ENCODE data around the gene HDAC6.

Gene HDAC6

GRCh38 chrX:48790477-48790876 is 11.4 kb upstream of the HDAC6 start:
- no peak overlapping the region for H3K27ac ChIP-seq
- no peak for TF ChIP-seq CTCF (conservative IDR thresholded peaks at IDR 0.05)

DNA sequence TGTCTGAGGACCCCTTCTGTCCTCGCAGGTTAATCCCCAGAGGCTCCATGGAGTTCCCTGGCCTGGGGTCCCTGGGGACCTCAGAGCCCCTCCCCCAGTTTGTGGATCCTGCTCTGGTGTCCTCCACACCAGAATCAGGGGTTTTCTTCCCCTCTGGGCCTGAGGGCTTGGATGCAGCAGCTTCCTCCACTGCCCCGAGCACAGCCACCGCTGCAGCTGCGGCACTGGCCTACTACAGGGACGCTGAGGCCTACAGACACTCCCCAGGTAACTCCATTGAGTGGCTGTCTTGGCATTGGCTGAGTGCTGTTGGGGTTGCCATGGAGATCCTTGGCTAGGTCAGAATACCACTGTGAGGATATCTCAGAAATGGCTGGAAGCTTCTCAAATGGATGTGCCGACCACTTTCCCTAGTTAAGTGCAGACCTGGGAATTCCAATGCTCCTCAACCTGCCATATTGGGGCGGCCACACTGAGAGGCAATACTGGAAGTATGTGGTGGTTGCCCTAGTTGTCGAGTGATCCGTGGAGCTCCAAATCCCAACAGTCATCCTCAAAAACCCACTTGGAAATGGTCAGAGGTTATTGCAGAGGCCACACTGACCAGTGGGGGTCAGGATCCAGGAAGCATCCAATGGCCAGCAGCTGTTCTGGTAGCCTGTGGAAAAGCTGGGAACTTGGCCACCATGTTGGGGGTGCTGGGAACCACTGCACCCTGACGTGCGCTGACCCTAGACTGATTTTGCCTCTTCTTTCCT is 10.6 kb upstream of the HDAC6 start:
- TF ChIP-seq CTCF (conservative IDR thresholded peaks at IDR 0.05) = no peak

GRCh38 chrX:48792219-48792618 is 9.6 kb upstream of the HDAC6 start:
- no peak for TF ChIP-seq CTCF (conservative IDR thresholded peaks at IDR 0.05)
- no peak overlapping the region for H3K27ac ChIP-seq

More for the DNA sequence above, 10.6 kb upstream of the HDAC6 start:
- no peak overlapping the region for H3K27ac ChIP-seq

DNA sequence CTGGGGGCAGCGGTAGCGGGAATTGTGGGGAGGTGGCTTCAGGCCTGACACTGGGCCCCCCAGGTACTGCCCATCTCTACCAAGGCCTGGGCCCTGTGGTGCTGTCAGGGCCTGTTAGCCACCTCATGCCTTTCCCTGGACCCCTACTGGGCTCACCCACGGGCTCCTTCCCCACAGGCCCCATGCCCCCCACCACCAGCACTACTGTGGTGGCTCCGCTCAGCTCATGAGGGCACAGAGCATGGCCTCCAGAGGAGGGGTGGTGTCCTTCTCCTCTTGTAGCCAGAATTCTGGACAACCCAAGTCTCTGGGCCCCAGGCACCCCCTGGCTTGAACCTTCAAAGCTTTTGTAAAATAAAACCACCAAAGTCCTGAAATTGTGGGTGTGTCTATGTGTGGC is 7.9 kb upstream of the HDAC6 start:
- TF ChIP-seq CTCF (conservative IDR thresholded peaks at IDR 0.05) = no peak
- no peak overlapping the region for H3K27ac ChIP-seq

GRCh38 chrX:48794340-48794910 is 7.4 kb upstream of the HDAC6 start:
- no peak for TF ChIP-seq CTCF (conservative IDR thresholded peaks at IDR 0.05)
- H3K27ac ChIP-seq = no peak overlapping the region

DNA sequence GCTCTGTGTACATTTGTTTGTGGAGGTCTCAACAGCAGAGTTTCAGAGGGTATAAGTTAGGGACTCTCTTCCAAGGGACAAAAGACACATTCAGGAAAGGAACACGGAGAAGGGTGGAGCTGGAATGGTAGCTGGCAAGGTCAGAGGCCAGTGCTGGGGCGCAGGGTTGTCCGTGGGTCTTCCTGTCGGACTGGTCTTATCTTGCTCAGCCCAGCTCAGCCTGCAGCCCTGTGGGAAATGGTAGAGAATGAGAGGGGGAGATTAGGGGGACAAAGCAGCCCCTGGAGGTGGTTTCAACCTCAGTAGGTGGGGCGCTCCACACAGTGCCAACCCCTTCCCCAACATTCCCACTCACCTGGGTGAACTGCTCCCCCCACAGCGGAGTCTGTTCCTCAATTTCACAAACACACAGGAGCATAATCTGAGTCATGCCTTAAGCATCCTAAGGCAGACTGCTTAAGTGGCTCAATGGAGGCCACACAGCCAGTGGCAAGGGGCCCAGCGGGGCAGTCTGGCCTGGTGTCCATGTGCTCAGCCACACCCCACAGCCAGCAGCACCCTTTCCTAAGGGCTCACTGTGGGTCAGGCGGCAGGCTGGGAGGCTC is 6.9 kb upstream of the HDAC6 start:
- H3K27ac ChIP-seq = no peak overlapping the region
- no peak for TF ChIP-seq CTCF (conservative IDR thresholded peaks at IDR 0.05)

GRCh38 chrX:48798318-48798717 is 3.5 kb upstream of the HDAC6 start:
- H3K27ac ChIP-seq = no peak overlapping the region
- TF ChIP-seq CTCF (conservative IDR thresholded peaks at IDR 0.05) = no peak

Measured in VCaP (cell line).